ENCODE measurements around the gene EDAR.

DNA sequence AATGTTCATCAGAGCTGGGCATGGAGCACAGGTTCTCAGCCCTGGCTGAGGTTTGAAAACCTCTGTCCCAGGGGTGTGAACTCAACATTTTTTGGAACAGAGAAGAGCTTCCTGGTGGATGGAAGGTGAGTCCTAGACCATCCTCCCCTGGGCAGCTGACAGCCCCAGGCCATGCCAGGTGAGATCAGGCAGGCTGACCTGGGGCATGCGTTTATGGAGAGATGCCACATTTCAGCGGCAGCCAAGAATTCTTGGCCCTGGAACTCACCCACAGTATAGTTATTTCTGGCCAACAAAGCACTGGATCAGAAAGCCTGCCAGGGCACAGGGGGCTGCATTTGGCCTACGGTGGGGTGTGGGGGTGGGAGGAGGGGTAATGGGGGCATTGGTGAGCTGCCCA, 83.8 kb downstream of the EDAR start:
- TF ChIP-seq, protein P1, sequence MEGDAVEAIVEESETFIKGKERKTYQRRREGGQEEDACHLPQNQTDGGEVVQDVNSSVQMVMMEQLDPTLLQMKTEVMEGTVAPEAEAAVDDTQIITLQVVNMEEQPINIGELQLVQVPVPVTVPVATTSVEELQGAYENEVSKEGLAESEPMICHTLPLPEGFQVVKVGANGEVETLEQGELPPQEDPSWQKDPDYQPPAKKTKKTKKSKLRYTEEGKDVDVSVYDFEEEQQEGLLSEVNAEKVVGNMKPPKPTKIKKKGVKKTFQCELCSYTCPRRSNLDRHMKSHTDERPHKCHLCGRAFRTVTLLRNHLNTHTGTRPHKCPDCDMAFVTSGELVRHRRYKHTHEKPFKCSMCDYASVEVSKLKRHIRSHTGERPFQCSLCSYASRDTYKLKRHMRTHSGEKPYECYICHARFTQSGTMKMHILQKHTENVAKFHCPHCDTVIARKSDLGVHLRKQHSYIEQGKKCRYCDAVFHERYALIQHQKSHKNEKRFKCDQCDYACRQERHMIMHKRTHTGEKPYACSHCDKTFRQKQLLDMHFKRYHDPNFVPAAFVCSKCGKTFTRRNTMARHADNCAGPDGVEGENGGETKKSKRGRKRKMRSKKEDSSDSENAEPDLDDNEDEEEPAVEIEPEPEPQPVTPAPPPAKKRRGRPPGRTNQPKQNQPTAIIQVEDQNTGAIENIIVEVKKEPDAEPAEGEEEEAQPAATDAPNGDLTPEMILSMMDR (conservative IDR thresholded peaks at IDR 0.05 in 1 of 2, IDR thresholded peaks at IDR 0.05 in 1 of 2; ENCODE audit: low read depth in 1 of 2, low read length in 2 of 2): no peak
- TF ChIP-seq EZH2 (IDR thresholded peaks at IDR 0.05; ENCODE audit: low read length, missing control alignments): no peak

Measured in fibroblast of lung (primary cell).